ENCODE measurements around the gene DDX49.
"Not testable (repeated sequence)": the region's sequence is repeated elsewhere in the genome, so short reads cannot be mapped to it uniquely, and the experiment has no call there.

Gene DDX49

DNA sequence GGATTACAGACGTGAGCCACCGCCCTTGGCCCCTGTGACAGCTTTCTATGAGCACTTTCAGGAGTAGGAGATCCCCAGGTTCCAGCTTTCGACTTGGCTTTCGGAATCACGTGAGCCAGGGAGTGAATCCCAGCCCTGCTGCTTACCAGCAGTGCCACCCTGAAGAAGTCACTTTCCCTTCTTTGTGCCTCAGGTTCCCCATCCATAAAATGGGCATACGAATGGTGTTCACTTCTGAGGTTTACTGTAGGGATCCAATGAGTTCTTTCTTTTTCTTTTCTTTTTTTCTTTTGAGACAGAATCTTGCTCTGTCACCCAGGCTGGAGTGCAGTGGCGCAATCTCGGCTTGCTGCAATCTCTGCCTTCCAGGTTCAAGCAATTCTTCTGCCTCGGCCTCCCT lies 25.8 kb downstream of the DDX49 start:
- DNase-seq, result no peak

DNA sequence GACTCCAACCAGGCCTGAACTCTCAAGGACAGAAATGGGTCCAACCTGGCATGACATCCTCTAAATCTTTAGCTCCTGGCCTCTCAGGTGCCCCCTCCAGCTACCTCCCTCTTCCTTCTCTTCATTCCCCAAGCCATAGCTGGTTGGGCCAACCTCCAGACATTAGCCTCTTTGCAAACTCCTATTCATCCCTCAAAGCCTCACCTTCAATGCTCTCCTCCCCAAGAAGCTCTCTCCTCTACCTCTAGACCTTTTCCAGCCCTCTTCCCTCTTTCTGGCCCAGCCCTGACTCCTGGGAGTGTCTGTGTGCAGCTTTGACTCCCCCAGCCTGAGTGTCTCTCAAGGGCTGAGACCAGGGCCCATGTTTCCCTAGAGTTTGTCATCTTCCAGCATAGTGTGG lies 26.8 kb downstream of the DDX49 start:
- no peak for DNase-seq

DNA sequence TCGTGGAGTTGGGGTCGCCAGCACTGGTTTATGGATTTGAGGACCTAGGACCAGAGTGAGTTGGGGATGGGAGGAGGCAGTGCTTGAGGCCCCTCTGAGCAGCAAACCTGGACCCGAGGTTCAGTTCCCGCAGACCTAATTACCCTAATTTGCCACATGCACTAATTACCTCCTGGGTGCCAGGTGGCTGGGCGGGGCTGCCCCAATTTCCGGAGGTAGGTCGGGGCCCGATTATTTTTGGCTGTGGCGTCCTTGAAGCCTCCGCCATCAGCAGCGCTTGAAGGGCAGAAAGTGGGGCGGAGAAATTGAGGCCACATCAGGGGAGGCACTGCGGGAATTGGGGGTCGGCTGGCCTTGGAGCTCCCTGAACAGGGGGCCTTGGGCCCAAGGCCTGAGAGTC lies 27.4 kb downstream of the DDX49 start:
- DNase-seq, result no peak

DNA sequence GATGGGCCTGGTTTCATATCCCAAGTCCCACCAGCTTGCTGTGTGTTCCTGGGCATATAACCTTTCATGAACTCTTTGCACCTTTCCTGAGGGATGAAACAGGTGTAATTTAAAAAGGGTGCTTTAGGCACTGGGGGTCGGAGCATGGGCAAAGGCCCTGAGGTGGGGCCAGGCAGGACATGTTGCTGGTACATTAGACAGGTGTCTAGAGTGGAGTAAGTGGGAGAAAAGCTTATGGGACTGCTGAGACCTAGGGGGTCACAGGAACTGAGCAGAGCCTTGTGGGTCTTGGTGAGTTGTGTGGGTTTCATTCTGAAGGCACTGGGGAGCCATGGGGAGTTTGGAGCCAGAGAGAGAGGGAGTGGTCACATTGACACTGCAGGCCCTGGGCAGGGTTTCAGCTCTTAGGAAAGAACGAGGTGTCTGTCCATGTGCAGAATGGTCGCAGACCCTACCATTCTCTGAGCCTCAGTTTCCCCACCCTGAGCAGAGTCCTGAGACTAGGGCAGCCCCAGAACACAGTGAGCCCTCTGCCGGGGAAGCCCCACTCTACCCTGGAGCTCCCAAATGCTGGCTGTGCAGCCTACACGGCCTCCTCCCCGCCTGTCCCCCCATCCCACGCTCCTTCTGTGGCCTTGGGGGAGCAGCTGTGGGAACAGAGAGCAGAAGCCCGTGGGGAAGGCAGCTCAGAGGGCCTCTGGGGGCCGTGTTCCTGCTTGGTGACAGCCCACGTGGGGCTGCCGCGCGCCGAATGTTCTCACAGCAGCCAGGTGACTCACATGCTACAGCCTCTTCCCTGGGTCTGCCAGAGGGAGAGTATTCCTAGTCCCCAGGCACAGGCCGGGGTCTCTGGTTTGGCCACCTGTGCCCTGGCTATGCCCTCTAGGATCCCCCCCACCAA lies 28.8 kb downstream of the DDX49 start:
- DNase-seq, result no peak

DNA sequence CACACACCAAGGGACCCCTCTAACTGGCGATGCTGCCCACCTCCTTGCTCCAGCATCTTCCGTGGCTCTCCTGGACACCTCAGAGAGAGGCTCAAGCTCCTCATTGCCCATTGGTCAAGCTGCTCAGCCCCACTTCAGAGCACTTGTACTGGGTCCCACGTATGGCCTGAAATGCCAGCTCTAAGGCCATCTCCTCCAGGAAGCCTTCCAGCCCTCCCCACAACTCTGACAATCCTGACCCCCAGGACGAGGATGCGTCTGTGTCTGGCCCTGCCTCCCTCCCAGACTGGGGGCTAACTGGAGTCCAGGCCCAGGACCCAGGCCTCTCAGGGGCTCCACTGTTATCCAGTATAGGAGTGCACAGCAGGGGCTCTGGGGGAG lies 29.5 kb downstream of the DDX49 start:
- no peak for DNase-seq

DNA sequence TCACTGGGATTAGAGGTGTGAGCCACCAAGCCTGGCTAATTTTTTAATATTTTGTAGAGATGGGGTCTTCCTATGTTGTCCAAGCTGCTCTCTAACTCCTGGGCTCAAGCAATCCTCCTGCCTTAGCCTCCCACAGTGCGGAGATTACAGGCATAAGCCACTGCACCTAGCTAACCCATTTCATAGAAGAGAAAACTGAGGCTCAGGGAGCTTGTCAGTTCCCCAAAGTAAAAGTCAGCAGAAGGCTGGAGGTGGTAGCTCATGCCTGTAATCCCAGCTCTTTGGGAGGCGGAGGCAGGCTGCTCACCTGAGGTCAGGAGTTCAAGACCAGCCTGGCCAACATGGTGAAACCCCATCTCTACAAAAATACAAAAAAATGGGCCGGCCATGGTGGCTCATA lies 30.3 kb downstream of the DDX49 start:
- DNase-seq, result no peak

DNA sequence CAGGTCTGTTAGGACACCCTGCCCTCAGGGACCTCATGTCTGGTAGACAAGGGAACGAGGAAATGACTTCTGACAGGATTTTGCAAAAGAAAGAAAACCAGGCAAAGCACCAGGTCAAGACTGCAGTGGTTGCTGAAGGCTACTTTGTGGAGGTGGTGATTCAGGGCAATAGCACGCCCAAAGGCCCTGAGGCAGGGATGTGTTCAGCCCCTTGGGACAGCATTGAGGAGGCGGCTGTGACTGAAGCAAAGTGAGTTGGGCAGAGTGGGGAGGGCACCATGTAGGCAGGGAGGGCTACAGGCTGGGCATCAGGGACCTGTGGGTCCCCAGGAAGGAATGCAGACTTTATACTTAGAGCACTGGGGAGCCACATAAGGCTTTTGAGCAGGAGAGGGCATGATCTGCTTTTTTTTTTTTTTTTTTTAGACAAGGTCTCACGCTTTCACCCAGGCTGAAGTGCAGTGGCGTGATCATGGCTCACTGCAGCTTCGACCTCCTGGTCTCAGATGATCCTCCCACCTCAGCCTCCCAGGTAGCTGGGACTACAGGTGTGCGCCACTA lies 32.3 kb downstream of the DDX49 start:
- no peak for DNase-seq

DNA sequence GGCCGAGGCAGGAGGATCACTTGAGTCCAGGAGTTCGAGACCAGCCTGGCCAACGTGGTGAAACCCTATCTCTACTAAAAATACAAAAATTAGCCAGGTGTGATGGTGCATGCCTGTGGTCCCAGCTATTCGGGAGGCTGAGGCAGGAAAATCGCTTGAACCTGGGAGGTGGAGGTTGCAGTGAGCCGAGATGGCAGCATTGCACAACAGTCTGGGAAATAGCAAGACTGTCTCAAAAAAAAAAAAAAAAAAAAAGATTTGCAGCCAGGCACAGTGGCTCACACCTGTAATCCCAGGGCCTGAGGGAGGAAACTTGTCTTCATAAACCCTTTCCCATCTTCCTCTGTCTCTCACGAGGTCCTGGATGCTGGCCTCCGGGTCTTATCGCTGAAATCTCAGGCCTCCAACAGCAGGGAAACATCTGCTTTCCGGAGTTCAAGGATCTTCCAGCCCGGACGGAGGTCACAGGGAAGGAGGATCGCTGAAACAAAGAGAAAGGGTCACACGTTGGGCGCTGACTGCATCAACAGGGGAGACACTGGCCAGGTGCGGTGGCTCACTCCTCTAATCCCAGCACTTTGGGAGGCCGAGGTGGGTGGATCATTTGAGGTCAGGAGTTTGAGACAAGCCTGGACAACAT lies 33.0 kb downstream of the DDX49 start:
- not testable (repeated sequence) for DNase-seq

DNA sequence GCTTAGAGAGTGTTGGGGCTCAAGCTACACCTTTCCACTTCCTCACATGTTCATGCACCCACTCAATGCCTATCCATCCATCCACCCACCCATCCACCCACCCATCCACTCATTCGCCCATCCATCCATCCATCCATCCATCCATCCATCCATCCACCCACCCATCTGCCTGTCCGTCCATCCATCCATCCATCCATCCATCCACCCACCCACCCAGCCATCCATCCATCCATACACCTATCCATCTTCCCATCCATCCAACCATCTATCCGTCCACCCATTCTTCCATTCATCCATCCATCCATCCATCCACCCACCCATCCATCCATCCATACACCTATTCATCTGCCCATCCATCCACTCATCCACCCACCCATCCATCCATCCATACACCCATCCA lies 34.6 kb downstream of the DDX49 start:
- DNase-seq, result no peak

DNA sequence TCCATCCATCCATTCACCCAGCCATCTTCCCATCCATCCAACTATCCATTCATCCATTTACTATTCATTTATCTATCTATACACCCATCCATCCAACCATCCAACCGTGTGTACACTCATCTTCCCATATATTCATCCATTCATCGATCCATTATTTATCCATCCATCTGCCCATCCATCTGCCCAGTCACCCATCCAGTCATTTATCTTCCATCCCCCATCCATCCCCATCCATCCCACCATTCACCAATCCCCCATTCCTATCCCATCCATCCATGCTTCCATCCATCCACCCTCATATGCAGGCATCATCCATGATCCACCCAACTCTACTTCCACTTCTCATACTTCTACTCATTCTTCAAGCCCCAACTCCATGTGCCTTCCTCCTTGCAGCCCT lies 35.5 kb downstream of the DDX49 start:
- no peak for DNase-seq

DNA sequence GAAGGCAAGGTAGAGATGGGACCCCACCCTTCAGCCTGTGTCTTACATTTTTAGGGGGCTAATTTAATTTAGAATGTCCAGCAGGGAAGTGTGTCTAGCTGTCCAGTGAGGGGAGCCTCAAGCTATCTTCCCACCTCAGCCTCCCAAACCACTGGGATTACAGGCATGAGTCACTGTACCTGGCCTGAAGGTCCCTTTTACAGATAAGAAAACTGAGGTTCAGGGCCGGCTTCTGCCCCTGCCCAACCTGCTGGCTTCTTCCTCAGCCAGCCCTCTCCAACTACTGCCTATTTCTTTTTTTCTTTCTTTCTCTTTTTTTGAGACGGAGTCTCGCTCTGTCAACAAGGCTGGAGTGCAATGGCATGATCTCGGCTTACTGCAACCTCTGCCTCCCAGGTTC lies 40.9 kb downstream of the DDX49 start:
- DNase-seq, result no peak

DNA sequence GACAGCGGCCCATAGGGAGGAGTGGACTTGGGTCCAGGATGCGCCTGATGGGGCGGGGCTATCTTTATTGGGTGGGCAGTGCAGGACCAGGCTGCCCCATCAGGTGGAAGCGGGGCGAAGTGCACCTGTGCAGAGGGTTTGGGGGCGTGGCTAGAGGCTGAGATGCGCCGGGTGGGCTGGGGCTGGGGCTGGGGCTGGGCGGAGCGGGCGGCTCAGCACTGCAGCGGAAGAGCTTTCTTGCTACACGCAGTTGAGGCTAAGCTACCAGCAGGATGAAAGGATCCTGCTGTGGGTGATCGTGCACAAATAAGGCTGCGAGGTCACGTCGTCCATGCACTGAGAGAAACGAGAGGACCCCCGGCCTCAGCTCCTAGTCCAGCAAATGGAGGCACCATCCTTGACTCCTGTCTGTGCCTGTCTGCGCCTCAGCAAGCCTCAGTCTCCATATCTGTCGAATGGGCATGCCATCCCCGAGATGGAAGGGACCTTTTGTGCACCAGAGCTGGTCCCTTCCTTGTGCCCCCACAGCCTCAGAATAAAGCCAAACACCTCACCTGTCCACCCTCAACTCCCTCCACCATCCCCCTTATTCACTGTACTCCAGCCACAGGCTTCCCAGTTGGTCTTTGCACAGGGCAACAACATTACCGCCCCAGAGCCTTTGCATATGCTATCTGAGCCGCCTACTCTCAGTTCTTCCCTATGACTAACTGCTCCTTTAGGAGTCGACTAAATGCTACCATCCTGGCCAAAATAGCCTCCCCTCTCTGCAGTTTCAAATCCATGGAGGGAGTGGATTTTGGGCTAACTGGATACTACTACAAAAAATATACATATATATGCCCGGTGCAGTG lies 42.5 kb downstream of the DDX49 start:
- no peak for DNase-seq

DNA sequence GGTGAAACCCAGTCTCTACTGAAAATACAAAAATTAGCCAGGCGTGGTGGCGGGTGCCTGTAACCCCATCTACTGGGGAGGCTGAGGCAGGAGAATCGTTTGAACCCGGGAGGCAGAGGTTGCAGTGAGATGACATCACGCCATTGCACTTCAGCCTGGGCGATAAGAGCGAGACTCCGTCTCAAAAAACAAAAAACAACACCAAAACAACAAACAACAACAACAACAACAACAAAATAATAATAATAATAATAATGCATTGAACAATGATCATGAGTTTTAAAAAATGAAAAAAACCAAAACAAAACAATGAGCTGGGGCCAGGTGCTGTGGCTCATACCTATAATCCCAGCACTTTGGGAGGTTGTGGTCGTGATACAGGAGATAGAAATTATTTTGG lies 44.6 kb downstream of the DDX49 start:
- no peak for DNase-seq

DNA sequence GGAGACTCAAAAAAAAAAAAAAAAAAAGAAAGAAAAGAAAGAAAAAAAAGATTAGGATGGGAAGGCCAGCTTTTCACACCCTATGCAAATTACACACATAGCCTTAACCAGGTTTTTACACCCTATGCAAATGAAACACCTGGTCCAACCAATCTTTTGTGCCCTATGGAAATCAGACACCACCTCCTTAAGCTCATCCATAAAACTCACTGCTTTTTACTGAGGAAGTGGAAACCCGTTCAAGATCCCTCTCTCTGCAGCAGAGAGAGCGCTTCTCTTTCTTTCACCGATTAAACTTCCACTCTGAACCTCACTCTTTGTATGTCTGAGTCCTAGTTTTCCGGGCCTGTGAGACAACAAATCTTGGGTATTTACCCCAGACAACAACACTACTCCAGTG lies 46.8 kb downstream of the DDX49 start:
- DNase-seq, result no peak

DNA sequence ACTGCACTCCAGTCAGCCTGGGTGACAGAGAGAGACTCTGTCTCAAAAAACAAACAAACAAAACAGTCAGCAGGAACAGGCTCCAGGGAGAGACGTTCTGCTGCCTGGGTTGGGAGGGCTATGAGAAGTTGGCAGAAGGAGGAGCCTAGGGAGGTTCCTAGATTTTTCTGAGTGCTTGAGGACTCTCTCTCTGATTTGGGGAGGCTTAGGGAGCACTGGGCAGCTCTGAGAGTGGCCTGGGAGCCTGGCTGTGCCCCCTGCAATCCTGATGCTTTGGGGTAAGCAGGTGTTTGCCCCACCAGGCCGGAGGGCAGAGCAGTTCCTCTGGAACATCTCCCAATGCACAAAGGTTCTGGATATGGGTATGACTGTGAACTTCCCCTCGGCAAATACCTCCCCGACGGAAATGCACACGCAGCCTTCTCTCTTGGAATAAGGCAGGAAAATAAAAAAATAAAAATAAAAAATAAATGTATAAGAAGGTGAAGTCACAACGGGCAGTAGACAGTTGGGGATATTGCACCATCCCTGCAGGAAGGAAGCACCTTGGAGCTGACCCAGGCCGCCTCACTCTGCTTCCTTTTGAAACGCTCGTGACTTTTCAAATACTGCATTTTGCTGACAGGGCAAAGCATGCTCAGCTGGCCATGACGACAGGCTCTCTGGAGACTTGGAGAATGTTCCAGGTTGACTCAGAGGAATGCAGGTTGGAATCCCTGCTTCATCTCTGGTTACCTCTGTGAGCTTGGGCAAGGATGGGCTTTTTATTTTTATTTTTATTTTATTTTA lies 48.0 kb downstream of the DDX49 start:
- no peak for DNase-seq

DNA sequence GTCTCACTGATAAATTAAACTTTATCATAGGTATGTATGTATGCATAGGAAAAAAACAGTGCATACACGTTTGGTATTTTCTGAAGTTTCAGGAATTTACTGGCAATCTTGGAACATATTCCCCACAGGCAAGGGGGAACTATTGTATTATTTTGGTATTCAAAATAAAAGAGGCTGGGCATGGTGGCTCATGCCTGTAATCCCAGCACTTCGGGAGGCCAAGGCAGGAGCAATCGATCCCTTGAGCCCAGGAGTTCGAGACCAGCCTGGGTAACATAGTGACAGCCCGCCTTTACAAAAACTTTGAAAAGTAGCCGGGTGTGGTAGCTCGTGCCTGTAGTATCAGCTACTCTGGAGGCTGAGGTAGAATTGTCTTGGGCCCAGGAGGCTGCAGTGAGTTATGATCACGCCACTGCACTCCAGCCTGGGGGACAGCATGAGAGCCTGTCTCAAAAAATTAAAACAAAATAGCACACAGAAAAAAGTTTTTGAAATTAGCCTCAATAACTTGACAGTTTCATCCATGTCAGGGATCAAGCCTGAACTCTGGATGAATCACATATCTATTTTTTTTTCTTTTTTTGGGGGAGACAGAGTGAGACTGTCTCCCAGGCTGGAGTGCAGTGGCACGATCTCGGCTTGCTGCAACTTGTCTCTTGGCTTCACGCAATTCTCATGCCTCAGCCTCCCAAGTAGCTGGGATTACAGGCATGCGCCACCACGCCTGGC lies 50.6 kb downstream of the DDX49 start:
- no peak for DNase-seq

DNA sequence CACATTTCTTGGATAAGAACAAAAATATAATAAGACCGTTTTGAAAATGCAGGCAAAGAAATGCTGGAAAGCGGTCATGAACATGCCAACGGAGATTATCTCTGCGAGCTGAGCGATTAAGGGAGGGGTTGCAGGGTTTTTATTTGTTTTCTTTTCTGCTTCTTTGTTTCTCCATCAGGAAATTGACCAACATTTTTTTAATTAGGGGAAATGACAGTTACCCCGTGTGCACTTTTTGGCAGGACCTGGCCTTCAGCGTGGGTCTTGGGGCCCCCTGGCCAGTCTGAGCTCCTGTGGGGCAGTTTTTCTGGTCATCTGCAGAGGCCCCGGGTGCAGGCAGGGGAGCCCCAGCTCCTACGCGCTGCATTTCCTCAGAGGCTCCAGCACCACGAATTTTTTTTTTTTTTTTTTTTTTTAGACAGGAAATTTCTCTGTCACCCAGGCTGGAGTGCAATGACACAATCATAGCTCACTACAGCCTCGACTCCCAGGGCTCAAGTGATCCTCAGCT lies 52.8 kb downstream of the DDX49 start:
- DNase-seq, result no peak

DNA sequence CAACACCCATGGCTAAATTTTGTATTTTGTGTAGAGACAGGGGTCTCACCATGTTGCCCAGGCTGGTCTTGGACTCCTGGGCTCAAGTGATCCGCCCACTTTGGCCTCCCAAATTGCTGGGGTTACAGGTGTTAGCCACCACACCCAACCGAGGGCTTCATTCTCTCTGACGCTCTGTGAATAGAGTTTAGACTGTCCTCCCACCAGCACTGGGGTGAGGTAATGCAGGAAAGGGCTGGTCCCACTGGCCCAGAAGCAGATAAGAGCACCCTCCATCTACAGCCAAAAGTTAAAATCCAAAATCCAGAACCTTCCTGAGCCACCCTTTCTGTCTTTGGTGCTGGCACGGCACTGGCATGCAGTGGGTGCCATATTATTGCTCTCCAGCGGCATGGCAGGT lies 53.3 kb downstream of the DDX49 start:
- no peak for DNase-seq

DNA sequence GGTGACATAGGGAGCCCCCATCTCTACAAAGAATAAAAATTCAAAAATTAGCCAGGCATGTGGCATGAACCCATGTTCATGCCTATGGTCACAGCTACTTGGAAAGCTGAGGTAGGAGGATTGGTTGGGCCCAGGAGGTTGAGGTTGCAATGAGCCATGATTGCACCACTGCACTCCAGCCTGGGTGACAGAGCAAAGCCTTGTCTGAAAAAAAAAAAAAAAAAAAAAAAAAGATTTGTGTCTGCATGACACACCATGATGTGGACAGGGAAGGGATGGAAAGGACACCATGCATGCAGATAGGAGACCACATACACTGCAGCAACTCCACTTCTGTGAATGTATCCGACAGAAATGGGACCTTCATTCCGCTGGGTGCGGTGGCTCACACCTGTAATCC lies 55.5 kb downstream of the DDX49 start:
- no peak for DNase-seq

DNA sequence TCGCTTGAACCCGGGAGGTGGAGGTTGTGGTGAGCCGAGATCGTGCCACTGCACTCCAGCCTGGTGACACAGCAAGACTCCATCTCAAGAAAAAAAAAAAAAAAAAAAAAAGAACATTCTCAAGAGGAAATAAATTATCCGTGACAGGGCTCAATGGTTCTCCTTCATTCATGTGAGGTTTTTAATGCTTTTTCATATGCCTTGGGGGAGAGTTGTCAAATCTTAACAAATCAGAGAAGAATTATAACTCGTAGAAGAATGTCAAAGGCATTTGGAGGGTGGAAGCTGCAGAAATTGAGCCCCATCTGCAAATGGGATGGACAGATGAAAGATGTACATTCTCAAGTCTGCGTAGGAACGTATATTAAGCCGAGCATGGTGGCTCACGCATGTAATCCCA lies 56.4 kb downstream of the DDX49 start:
- no peak for DNase-seq

Data from NCI-H2081 (cell line).